OCI-LY7 (cell line): Measurements from ENCODE around the gene CST11.

Source experiments
- CTCF ChIP-seq: fragments of 200-600 bp; sonication (generic); conservative IDR thresholded peaks from 2 replicates; pipeline ENCODE4 v1.5.1; 2014; ENCODE audit warnings: mild to moderate bottlenecking, antibody characterized with exemption, low read length, moderate library complexity, mixed read lengths
- EZH2phosphoT487 ChIP-seq: fragments of 200-600 bp; sonication (generic); IDR thresholded peaks from 2 replicates; pipeline ENCODE4 v1.6.1; 2018; ENCODE audit warnings: low read depth, borderline replicate concordance, mild to moderate bottlenecking, mixed run types, antibody characterized with exemption, low read length, moderate library complexity, mixed read lengths

GRCh38 chr20:23450877-23451276 lies 1.8 kb downstream of the CST11 start:
- TF ChIP-seq CTCF (no peak), EZH2phosphoT487 (no peak)
